ENCODE measurements around the gene P3H3.

GRCh38 chr12:6825398-6826124 is 2.6 kb upstream of the P3H3 start:
- TF ChIP-seq, protein P1, sequence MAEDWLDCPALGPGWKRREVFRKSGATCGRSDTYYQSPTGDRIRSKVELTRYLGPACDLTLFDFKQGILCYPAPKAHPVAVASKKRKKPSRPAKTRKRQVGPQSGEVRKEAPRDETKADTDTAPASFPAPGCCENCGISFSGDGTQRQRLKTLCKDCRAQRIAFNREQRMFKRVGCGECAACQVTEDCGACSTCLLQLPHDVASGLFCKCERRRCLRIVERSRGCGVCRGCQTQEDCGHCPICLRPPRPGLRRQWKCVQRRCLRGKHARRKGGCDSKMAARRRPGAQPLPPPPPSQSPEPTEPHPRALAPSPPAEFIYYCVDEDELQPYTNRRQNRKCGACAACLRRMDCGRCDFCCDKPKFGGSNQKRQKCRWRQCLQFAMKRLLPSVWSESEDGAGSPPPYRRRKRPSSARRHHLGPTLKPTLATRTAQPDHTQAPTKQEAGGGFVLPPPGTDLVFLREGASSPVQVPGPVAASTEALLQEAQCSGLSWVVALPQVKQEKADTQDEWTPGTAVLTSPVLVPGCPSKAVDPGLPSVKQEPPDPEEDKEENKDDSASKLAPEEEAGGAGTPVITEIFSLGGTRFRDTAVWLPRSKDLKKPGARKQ (CRISPR knock-in tag; IDR thresholded peaks at IDR 0.05), result no peak
- TF ChIP-seq ZNF431 (CRISPR knock-in tag; IDR thresholded peaks at IDR 0.05), result no peak

All from K562 (cell line).